GF-D8 (cell line): ENCODE measurements around the gene UBASH3B.

Source experiments
- DNase-seq: peaks from one replicate; lab custom pipeline; 2025; lab: John Stamatoyannopoulos, UW

UBASH3B gene

GRCh38 chr11:122678406-122678805 lies 22.9 kb downstream of the UBASH3B start:
- no peak for DNase-seq

- DNase-seq: no peak
These were observed 23.9 kb downstream of the UBASH3B start for GRCh38 chr11:122679466-122679865.

GRCh38 chr11:122681070-122681469 lies 25.5 kb downstream of the UBASH3B start:
- no peak for DNase-seq

- no peak for DNase-seq
These were observed 26.2 kb downstream of the UBASH3B start for GRCh38 chr11:122681735-122682134.

- no peak for DNase-seq
These were observed 26.9 kb downstream of the UBASH3B start for GRCh38 chr11:122682464-122682863.

GRCh38 chr11:122685041-122685440 lies 29.5 kb downstream of the UBASH3B start:
- no peak for DNase-seq

GRCh38 chr11:122686111-122686510 lies 30.6 kb downstream of the UBASH3B start:
- DNase-seq: no peak

- DNase-seq: peak; percentile 90
These were observed 34.9 kb downstream of the UBASH3B start for GRCh38 chr11:122690384-122690783.

GRCh38 chr11:122690801-122691548 lies 35.5 kb downstream of the UBASH3B start:
- peak; percentile 99 for DNase-seq

GRCh38 chr11:122691549-122692150 lies 36.1 kb downstream of the UBASH3B start:
- DNase-seq: no peak

GRCh38 chr11:122692444-122692843 lies 36.9 kb downstream of the UBASH3B start:
- no peak for DNase-seq

- peak; percentile 51 for DNase-seq
These were observed 39.6 kb downstream of the UBASH3B start for GRCh38 chr11:122695076-122695615.

GRCh38 chr11:122696662-122697061 lies 41.1 kb downstream of the UBASH3B start:
- DNase-seq: peak; percentile 100

GRCh38 chr11:122697636-122698167 lies 42.2 kb downstream of the UBASH3B start:
- DNase-seq: peak; percentile 100

GRCh38 chr11:122698392-122698791 lies 42.9 kb downstream of the UBASH3B start:
- DNase-seq: no peak

- DNase-seq: no peak
These were observed 45.1 kb downstream of the UBASH3B start for GRCh38 chr11:122700666-122701065.

GRCh38 chr11:122701143-122701542 lies 45.6 kb downstream of the UBASH3B start:
- DNase-seq: no peak

GRCh38 chr11:122703541-122704272 lies 48.2 kb downstream of the UBASH3B start:
- DNase-seq: no peak

GRCh38 chr11:122705396-122705795 lies 49.9 kb downstream of the UBASH3B start:
- no peak for DNase-seq

- DNase-seq: peak; percentile 93
These were observed 51.0 kb downstream of the UBASH3B start for GRCh38 chr11:122706291-122707088.

GRCh38 chr11:122707111-122707510 lies 51.6 kb downstream of the UBASH3B start:
- no peak for DNase-seq

- DNase-seq: no peak
These were observed 52.4 kb downstream of the UBASH3B start for GRCh38 chr11:122707901-122708300.
